ENCODE measurements around the gene ITSN2.

The ITSN2 gene

DNA sequence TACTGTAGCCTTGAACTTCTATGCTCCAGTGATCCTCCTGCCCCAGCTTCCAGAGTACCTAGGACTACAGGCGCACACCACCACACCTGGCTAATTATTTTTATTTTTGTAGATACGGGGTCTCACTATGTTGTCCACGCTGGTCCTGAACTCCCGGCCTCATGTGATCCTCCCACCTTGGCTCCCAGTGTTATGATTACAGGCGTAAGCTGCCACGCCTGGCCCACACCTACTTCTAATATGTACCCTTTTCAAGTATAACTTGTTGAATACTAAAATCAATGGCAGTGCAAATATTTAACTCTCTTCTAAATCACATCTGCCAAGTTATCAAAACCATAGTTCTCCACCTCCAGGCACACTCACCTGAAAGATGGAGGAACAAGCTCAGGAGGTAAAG, 58.7 kb downstream of the ITSN2 start:
- DNase-seq (ENCODE audit: low read depth), result no peak
- no peak overlapping the region for H3K4me3 ChIP-seq (ENCODE audit: low read depth, low read length)
- TF ChIP-seq, protein P1, sequence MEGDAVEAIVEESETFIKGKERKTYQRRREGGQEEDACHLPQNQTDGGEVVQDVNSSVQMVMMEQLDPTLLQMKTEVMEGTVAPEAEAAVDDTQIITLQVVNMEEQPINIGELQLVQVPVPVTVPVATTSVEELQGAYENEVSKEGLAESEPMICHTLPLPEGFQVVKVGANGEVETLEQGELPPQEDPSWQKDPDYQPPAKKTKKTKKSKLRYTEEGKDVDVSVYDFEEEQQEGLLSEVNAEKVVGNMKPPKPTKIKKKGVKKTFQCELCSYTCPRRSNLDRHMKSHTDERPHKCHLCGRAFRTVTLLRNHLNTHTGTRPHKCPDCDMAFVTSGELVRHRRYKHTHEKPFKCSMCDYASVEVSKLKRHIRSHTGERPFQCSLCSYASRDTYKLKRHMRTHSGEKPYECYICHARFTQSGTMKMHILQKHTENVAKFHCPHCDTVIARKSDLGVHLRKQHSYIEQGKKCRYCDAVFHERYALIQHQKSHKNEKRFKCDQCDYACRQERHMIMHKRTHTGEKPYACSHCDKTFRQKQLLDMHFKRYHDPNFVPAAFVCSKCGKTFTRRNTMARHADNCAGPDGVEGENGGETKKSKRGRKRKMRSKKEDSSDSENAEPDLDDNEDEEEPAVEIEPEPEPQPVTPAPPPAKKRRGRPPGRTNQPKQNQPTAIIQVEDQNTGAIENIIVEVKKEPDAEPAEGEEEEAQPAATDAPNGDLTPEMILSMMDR (IDR thresholded peaks at IDR 0.05; ENCODE audit: low read depth, low read length), result no peak
- TF ChIP-seq MAX (IDR thresholded peaks at IDR 0.05; ENCODE audit: low read depth, low read length), result no peak
- TF ChIP-seq POLR2A (IDR thresholded peaks at IDR 0.05; ENCODE audit: extremely low read depth, insufficient read length), result no peak
- TF ChIP-seq MYC (IDR thresholded peaks at IDR 0.05; ENCODE audit: low read depth, low read length), result no peak

DNA sequence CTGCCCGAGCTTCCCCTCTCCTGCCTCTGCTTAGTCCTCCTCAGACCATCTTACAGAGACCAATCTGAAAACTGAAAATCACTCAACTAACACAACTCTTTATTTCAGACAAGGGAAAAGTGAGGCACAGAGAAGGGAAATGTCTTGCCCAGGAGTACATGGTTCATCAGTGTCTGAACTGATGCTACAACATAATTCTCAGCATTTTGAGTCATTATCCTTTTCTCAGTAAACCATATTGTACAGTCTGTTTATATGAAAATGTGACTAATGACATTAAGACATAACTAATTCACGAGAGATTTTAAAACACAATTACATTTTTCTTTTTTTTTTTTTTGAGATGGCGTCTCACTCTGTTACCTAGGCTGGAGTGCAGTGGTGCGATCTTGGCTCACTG, 62.7 kb downstream of the ITSN2 start:
- no peak overlapping the region for H3K4me3 ChIP-seq (ENCODE audit: low read depth, low read length)
- TF ChIP-seq POLR2A (IDR thresholded peaks at IDR 0.05; ENCODE audit: extremely low read depth, insufficient read length), result no peak
- no peak for TF ChIP-seq MYC (IDR thresholded peaks at IDR 0.05; ENCODE audit: low read depth, low read length)
- TF ChIP-seq, protein P1 (IDR thresholded peaks at IDR 0.05; ENCODE audit: low read depth, low read length), result no peak
- no peak for TF ChIP-seq MAX (IDR thresholded peaks at IDR 0.05; ENCODE audit: low read depth, low read length)
- no peak for DNase-seq (ENCODE audit: low read depth)

GRCh38 chr2:24287171-24287570, 73.2 kb downstream of the ITSN2 start:
- TF ChIP-seq POLR2A (IDR thresholded peaks at IDR 0.05; ENCODE audit: extremely low read depth, insufficient read length), result no peak
- no peak for TF ChIP-seq MYC (IDR thresholded peaks at IDR 0.05; ENCODE audit: low read depth, low read length)
- DNase-seq (ENCODE audit: low read depth), result no peak
- H3K4me3 ChIP-seq (ENCODE audit: low read depth, low read length), result no peak overlapping the region

GRCh38 chr2:24285484-24286152, 74.7 kb downstream of the ITSN2 start:
- TF ChIP-seq, protein P1 (IDR thresholded peaks at IDR 0.05; ENCODE audit: low read depth, low read length), result no peak
- TF ChIP-seq MYC (IDR thresholded peaks at IDR 0.05; ENCODE audit: low read depth, low read length), result no peak
- no peak for TF ChIP-seq MAX (IDR thresholded peaks at IDR 0.05; ENCODE audit: low read depth, low read length)
- TF ChIP-seq POLR2A (IDR thresholded peaks at IDR 0.05; ENCODE audit: extremely low read depth, insufficient read length), result no peak
- no peak overlapping the region for H3K4me3 ChIP-seq (ENCODE audit: low read depth, low read length)
- no peak for DNase-seq (ENCODE audit: low read depth)

GRCh38 chr2:24280645-24281044, 79.7 kb downstream of the ITSN2 start:
- H3K4me3 ChIP-seq (ENCODE audit: low read depth, low read length), result no peak overlapping the region
- TF ChIP-seq MYC (IDR thresholded peaks at IDR 0.05; ENCODE audit: low read depth, low read length), result no peak
- TF ChIP-seq POLR2A (IDR thresholded peaks at IDR 0.05; ENCODE audit: extremely low read depth, insufficient read length), result no peak
- TF ChIP-seq, protein P1 (IDR thresholded peaks at IDR 0.05; ENCODE audit: low read depth, low read length), result no peak
- TF ChIP-seq MAX (IDR thresholded peaks at IDR 0.05; ENCODE audit: low read depth, low read length), result no peak
- no peak for DNase-seq (ENCODE audit: low read depth)

DNA sequence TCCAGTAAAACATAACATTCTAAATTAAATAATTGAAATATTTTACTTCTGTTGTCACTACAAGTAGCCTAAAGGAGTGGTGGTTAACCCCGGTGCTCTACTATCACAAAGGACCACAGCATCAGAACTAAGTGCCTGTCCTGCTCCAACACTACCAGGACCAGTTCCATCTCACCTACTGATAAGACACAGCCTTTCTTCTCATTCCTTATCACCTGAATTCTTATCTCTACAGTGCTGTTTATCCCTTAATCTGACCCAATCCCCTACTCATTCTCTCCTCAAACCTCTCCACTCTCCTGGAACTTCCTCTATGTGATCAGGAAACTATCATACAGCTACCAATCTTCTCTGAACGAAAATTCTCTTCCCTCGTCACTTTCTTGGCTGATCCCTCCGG, 80.2 kb downstream of the ITSN2 start:
- DNase-seq (ENCODE audit: low read depth), result no peak
- TF ChIP-seq MAX (IDR thresholded peaks at IDR 0.05; ENCODE audit: low read depth, low read length), result no peak
- TF ChIP-seq, protein P1 (IDR thresholded peaks at IDR 0.05; ENCODE audit: low read depth, low read length), result no peak
- TF ChIP-seq MYC (IDR thresholded peaks at IDR 0.05; ENCODE audit: low read depth, low read length), result no peak
- TF ChIP-seq POLR2A (IDR thresholded peaks at IDR 0.05; ENCODE audit: extremely low read depth, insufficient read length), result no peak
- H3K4me3 ChIP-seq (ENCODE audit: low read depth, low read length), result no peak overlapping the region

Data from NB4 (cell line).